Neural cell (in vitro differentiated cells): Measurements from ENCODE around the gene OXCT1.

ENCODE experiments used
- EP300 ChIP-seq: fragments of 450-650 bp; conservative IDR thresholded peaks from 2 replicates; pipeline ENCODE4 v1.6.1; 2014; ENCODE audit warnings: antibody characterized with exemption, mild to moderate bottlenecking, moderate library complexity; ENCODE audit not compliant: poor library complexity, severe bottlenecking
- EZH2 ChIP-seq: fragments of 200-600, 300-800 bp; shearing (Covaris generic), sonication (generic); IDR thresholded peaks from 2 replicates; pipeline ENCODE4 v1.6.1; 2014; ENCODE audit warnings: antibody characterized with exemption, low read length, borderline replicate concordance, mild to moderate bottlenecking; ENCODE audit not compliant: insufficient read depth, poor library complexity, severe bottlenecking
- POLR2AphosphoS5 ChIP-seq: IDR thresholded peaks from 2 replicates; pipeline ENCODE4 v1.6.1; 2012
- SMC3 ChIP-seq: fragments of 450-650 bp; conservative IDR thresholded peaks from 2 replicates; pipeline ENCODE4 v1.6.1; 2014; ENCODE audit warnings: antibody characterized with exemption, mild to moderate bottlenecking, moderate library complexity; ENCODE audit not compliant: poor library complexity
- TF ChIP-seq, protein P1 (sequence below): fragments of 450-650 bp; IDR thresholded peaks from 2 replicates; pipeline ENCODE4 v1.5.1; 2014; ENCODE audit warnings: antibody characterized with exemption, mild to moderate bottlenecking, moderate library complexity; ENCODE audit not compliant: poor library complexity, severe bottlenecking
- TF ChIP-seq, protein P2 (sequence below): IDR thresholded peaks from 2 replicates; pipeline ENCODE4 v1.6.1; 2012; ENCODE audit warnings: borderline replicate concordance

DNA sequence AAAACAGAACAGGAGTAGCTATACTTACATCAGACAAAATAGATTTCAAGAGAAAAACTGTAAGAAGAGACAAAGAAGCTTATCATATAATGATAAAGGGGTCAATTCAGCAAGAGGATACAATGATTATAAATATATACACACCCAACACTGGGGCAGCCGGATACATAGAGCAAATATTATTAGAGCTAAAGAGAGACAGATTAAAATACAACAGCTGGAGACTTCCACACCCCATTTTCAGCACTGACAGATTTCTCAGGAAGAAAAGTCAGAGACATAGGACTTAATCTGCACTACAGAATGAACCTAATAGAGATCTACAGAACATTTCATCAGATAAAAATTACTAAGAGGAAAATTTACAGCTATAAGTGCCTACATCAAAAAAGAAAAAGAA lies 35.7 kb downstream of the OXCT1 start:
- no peak for TF ChIP-seq POLR2AphosphoS5
- TF ChIP-seq, protein P1, sequence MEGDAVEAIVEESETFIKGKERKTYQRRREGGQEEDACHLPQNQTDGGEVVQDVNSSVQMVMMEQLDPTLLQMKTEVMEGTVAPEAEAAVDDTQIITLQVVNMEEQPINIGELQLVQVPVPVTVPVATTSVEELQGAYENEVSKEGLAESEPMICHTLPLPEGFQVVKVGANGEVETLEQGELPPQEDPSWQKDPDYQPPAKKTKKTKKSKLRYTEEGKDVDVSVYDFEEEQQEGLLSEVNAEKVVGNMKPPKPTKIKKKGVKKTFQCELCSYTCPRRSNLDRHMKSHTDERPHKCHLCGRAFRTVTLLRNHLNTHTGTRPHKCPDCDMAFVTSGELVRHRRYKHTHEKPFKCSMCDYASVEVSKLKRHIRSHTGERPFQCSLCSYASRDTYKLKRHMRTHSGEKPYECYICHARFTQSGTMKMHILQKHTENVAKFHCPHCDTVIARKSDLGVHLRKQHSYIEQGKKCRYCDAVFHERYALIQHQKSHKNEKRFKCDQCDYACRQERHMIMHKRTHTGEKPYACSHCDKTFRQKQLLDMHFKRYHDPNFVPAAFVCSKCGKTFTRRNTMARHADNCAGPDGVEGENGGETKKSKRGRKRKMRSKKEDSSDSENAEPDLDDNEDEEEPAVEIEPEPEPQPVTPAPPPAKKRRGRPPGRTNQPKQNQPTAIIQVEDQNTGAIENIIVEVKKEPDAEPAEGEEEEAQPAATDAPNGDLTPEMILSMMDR: no peak
- no peak for TF ChIP-seq EZH2
- TF ChIP-seq, protein P2, sequence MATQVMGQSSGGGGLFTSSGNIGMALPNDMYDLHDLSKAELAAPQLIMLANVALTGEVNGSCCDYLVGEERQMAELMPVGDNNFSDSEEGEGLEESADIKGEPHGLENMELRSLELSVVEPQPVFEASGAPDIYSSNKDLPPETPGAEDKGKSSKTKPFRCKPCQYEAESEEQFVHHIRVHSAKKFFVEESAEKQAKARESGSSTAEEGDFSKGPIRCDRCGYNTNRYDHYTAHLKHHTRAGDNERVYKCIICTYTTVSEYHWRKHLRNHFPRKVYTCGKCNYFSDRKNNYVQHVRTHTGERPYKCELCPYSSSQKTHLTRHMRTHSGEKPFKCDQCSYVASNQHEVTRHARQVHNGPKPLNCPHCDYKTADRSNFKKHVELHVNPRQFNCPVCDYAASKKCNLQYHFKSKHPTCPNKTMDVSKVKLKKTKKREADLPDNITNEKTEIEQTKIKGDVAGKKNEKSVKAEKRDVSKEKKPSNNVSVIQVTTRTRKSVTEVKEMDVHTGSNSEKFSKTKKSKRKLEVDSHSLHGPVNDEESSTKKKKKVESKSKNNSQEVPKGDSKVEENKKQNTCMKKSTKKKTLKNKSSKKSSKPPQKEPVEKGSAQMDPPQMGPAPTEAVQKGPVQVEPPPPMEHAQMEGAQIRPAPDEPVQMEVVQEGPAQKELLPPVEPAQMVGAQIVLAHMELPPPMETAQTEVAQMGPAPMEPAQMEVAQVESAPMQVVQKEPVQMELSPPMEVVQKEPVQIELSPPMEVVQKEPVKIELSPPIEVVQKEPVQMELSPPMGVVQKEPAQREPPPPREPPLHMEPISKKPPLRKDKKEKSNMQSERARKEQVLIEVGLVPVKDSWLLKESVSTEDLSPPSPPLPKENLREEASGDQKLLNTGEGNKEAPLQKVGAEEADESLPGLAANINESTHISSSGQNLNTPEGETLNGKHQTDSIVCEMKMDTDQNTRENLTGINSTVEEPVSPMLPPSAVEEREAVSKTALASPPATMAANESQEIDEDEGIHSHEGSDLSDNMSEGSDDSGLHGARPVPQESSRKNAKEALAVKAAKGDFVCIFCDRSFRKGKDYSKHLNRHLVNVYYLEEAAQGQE: no peak
- no peak for TF ChIP-seq SMC3
- no peak for TF ChIP-seq EP300
